ENCODE measurements around the gene CTXN1. TPM values are rescaled to one million over a fixed set of nuclear protein-coding genes. Genes with fewer than 3 reads are reported as not detected.

CTXN1 gene
- polyA plus RNA-seq (2013, experiment 1 of 4) = 86.5 TPM
- polyA plus RNA-seq (2013, experiment 2 of 4) = 78.2 TPM
- 110 TPM for polyA plus RNA-seq (2013, experiment 3 of 4)
- 117 TPM for polyA plus RNA-seq (2013, experiment 4 of 4)

- Histone ChIP-seq H3K4me3 (ENCODE audit: insufficient read depth, low read depth, low read length) (peak within 1 kb of the TSS; percentile 69), H3K27me3 (ENCODE audit: control insufficient read depth, insufficient read depth, low read length, poor library complexity, severe bottlenecking) (no peaks in the 10 kb centered on the region), H3K4me1 (ENCODE audit: control insufficient read depth, insufficient read depth, low read length) (peaks cover 6% of the 10 kb centered on the region), H3K27ac (ENCODE audit: insufficient read depth, low read depth, low read length, poor library complexity, severe bottlenecking) (peak within 1 kb of the TSS; percentile 72), H3K36me3 (ENCODE audit: control insufficient read depth, insufficient read depth, low read length) (peaks cover 13% of the 10 kb centered on the region), H3K9me3 (ENCODE audit: control insufficient read depth, low read length) (no peaks in the 10 kb centered on the region)
- 9 to 12% methylated on average over 65 of the region's 65 CpGs for WGBS, 2 experiments
These were observed at the start of gene CTXN1 for GRCh38 chr19:7926021-7926726. CTXN1 (minus strand) TSS chr19:7926135; CDS start chr19:7925538, 597 bp downstream.

DNA sequence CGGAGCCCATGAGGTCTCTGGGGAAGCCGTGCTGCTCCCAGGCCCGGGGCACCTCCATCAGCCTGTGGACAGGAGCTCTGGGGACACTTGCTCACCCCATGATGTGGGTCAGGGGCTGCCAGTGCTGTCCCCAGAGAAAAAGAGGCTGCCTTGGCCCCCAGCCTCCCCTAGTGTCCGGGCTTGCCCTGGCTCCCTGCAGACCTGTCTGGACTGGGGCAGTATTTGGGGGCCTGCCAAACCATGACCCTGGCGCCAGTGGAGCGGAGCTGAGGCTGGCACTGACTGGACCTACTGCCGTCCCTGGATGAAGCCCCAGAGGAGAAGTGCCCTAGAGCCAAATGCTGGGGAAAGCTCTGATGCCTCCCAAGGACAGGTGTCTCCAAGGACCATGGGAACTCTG is 49.1 kb upstream of the CTXN1 start:
- 96 to 97% methylated on average over 7 of the region's 7 CpGs for WGBS, 2 experiments
- no peak overlapping the region for H3K27ac ChIP-seq (ENCODE audit: insufficient read depth, low read depth, low read length, poor library complexity, severe bottlenecking)
- H3K4me1 ChIP-seq (ENCODE audit: control insufficient read depth, insufficient read depth, low read length) = no peaks in the 10 kb centered on the region
- H3K9me3 ChIP-seq (ENCODE audit: control insufficient read depth, low read length) = no peaks in the 10 kb centered on the region
- no peak overlapping the region for H3K4me3 ChIP-seq (ENCODE audit: insufficient read depth, low read depth, low read length)
- peaks cover 62% of the 10 kb centered on the region for H3K36me3 ChIP-seq (ENCODE audit: control insufficient read depth, insufficient read depth, low read length)
- no peaks in the 10 kb centered on the region for H3K27me3 ChIP-seq (ENCODE audit: control insufficient read depth, insufficient read depth, low read length, poor library complexity, severe bottlenecking)

DNA sequence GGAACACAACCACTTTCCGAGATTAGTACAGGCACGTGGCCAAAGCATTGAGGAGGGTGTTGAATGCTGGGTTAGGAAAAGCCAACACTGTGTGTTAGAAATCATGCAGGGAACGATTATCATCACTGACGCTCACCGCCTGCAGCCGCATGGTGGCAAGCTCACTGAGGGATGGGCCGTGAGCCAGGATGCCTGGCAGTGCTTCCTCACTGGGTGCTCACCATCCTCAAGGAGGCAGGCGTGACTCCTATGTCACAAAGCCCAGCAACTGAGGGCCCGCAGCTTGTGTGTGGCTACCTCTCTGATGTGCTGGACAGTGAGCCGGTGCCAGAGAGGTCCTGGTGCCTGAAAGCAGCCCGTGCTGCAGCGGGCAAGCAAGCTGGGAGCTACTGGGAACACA is 47.9 kb upstream of the CTXN1 start:
- no peaks in the 10 kb centered on the region for H3K27me3 ChIP-seq (ENCODE audit: control insufficient read depth, insufficient read depth, low read length, poor library complexity, severe bottlenecking)
- H3K4me3 ChIP-seq (ENCODE audit: insufficient read depth, low read depth, low read length) = no peak overlapping the region
- H3K9me3 ChIP-seq (ENCODE audit: control insufficient read depth, low read length) = no peaks in the 10 kb centered on the region
- H3K27ac ChIP-seq (ENCODE audit: insufficient read depth, low read depth, low read length, poor library complexity, severe bottlenecking) = no peak overlapping the region
- 98% methylated on average over 12 of the region's 12 CpGs for WGBS, 2 experiments
- H3K36me3 ChIP-seq (ENCODE audit: control insufficient read depth, insufficient read depth, low read length) = peaks cover 56% of the 10 kb centered on the region
- H3K4me1 ChIP-seq (ENCODE audit: control insufficient read depth, insufficient read depth, low read length) = no peaks in the 10 kb centered on the region

DNA sequence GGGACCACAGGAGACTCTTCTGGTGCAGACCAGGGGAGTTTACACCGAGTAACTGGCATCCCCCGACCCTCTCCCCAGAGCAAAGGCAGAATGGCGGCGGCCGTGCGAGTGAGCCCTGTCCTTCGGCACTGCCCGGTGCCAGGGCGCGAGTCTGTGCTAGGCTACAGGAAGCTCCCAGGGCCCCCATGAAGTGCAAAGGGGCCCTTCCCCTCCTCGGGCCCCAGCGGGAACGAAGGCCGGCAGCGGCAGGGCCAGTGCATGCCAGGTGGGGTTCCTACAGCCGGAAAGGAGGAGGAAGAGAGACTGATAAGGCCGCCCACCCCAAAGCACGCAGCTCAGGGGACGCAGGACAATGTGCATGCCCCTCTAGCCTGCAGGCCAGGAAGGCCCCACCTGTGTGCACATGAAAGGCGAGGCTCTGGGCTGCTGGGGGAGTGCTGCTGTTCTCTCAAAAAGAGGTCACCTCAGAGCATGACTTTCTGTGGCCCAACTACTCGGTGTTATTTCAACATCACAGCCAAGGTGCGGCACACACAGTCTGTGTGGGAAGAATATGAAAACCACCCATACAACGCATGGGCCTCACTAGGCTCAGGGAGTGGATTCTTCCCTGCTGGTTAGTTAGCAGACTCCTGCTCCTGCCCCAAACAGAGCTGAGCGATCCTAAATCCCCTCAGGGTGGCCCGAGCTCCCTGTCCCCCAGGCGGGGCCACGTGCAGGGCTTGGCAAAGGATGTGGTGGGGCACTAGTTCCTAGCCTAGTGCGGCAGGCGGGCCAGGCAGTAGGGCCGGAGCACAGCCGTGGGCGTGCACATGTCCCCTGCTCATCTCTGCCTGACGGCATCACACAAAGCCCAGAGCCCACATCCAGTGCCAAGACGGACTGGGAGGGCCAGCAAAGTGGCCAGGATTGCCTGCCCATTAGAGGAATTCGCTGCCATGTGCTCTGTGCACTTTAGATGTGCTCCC is 45.9 kb upstream of the CTXN1 start:
- Histone ChIP-seq H3K27me3 (ENCODE audit: control insufficient read depth, insufficient read depth, low read length, poor library complexity, severe bottlenecking) (no peaks in the 10 kb centered on the region), H3K36me3 (ENCODE audit: control insufficient read depth, insufficient read depth, low read length) (peaks cover 60% of the 10 kb centered on the region), H3K27ac (ENCODE audit: insufficient read depth, low read depth, low read length, poor library complexity, severe bottlenecking) (no peak overlapping the region), H3K4me1 (ENCODE audit: control insufficient read depth, insufficient read depth, low read length) (no peaks in the 10 kb centered on the region), H3K9me3 (ENCODE audit: control insufficient read depth, low read length) (no peaks in the 10 kb centered on the region), H3K4me3 (ENCODE audit: insufficient read depth, low read depth, low read length) (no peak overlapping the region)
- 94 to 95% methylated on average over 35 of the region's 35 CpGs for WGBS, 2 experiments

DNA sequence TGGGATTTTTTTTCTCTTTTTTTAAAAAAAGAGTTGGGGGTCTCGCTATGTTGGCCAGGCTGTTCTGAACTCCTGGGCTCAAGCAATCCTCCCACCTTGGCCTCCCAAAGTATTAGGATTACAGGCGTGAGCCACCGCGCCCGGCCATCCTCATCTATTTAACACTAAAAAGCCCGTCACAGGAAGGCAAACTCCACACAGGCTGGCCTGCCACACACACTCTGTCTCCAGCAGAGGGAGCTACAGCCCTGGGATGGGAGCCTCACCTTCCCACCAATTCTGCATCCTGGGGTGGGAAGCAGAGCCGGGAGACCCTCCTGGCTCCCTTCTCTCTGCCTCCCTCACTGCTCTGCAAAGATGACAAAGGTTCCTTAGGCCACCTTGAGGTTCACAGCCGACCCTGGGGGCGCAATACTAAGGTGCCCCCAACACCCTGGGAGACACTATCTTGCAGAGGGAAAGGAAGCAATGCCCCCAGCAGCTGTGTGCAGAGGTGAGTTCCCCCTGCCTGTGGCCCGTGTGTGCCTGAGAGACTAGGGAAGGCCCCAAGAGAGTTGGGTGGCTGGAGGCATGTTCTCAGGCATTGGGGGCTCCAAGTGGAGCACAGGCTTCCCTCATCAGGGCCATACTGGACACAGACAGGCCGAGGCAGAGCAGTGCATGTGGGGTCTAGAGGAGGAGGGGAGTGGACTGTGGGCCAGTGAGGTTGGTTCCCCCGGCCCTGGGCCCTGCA is 44.9 kb upstream of the CTXN1 start:
- H3K9me3 ChIP-seq (ENCODE audit: control insufficient read depth, low read length) = no peaks in the 10 kb centered on the region
- H3K27ac ChIP-seq (ENCODE audit: insufficient read depth, low read depth, low read length, poor library complexity, severe bottlenecking) = no peak overlapping the region
- H3K36me3 ChIP-seq (ENCODE audit: control insufficient read depth, insufficient read depth, low read length) = peaks cover 68% of the 10 kb centered on the region
- no peak overlapping the region for H3K4me3 ChIP-seq (ENCODE audit: insufficient read depth, low read depth, low read length)
- 79 to 82% methylated on average over 12 of the region's 12 CpGs for WGBS, 2 experiments
- no peaks in the 10 kb centered on the region for H3K4me1 ChIP-seq (ENCODE audit: control insufficient read depth, insufficient read depth, low read length)
- H3K27me3 ChIP-seq (ENCODE audit: control insufficient read depth, insufficient read depth, low read length, poor library complexity, severe bottlenecking) = no peaks in the 10 kb centered on the region

GRCh38 chr19:7969555-7969939 is 43.6 kb upstream of the CTXN1 start:
- WGBS, 2 experiments = 36 to 44% methylated on average over 11 of the region's 11 CpGs

GRCh38 chr19:7968796-7969554 is 43.0 kb upstream of the CTXN1 start:
- Histone ChIP-seq H3K9me3 (ENCODE audit: control insufficient read depth, low read length) (no peaks in the 10 kb centered on the region), H3K27ac (ENCODE audit: insufficient read depth, low read depth, low read length, poor library complexity, severe bottlenecking) (no peak overlapping the region), H3K27me3 (ENCODE audit: control insufficient read depth, insufficient read depth, low read length, poor library complexity, severe bottlenecking) (no peaks in the 10 kb centered on the region), H3K4me3 (ENCODE audit: insufficient read depth, low read depth, low read length) (no peak overlapping the region), H3K36me3 (ENCODE audit: control insufficient read depth, insufficient read depth, low read length) (peaks cover 63% of the 10 kb centered on the region), H3K4me1 (ENCODE audit: control insufficient read depth, insufficient read depth, low read length) (no peaks in the 10 kb centered on the region)
- 91% methylated on average over 20 of the region's 20 CpGs for WGBS, 2 experiments

More at GRCh38 chr19:7969555-7969939, 43.6 kb upstream of the CTXN1 start:
- no peaks in the 10 kb centered on the region for H3K4me1 ChIP-seq (ENCODE audit: control insufficient read depth, insufficient read depth, low read length)
- H3K9me3 ChIP-seq (ENCODE audit: control insufficient read depth, low read length) = no peaks in the 10 kb centered on the region
- no peak overlapping the region for H3K4me3 ChIP-seq (ENCODE audit: insufficient read depth, low read depth, low read length)
- H3K27me3 ChIP-seq (ENCODE audit: control insufficient read depth, insufficient read depth, low read length, poor library complexity, severe bottlenecking) = no peaks in the 10 kb centered on the region
- peaks cover 65% of the 10 kb centered on the region for H3K36me3 ChIP-seq (ENCODE audit: control insufficient read depth, insufficient read depth, low read length)
- H3K27ac ChIP-seq (ENCODE audit: insufficient read depth, low read depth, low read length, poor library complexity, severe bottlenecking) = no peak overlapping the region

GRCh38 chr19:7968008-7968795 is 42.3 kb upstream of the CTXN1 start:
- no peak overlapping the region for H3K4me3 ChIP-seq (ENCODE audit: insufficient read depth, low read depth, low read length)
- no peaks in the 10 kb centered on the region for H3K4me1 ChIP-seq (ENCODE audit: control insufficient read depth, insufficient read depth, low read length)
- peaks cover 63% of the 10 kb centered on the region for H3K36me3 ChIP-seq (ENCODE audit: control insufficient read depth, insufficient read depth, low read length)
- 94 to 95% methylated on average over 15 of the region's 15 CpGs for WGBS, 2 experiments
- no peak overlapping the region for H3K27ac ChIP-seq (ENCODE audit: insufficient read depth, low read depth, low read length, poor library complexity, severe bottlenecking)
- H3K9me3 ChIP-seq (ENCODE audit: control insufficient read depth, low read length) = no peaks in the 10 kb centered on the region
- no peaks in the 10 kb centered on the region for H3K27me3 ChIP-seq (ENCODE audit: control insufficient read depth, insufficient read depth, low read length, poor library complexity, severe bottlenecking)

All from ectodermal cell (in vitro differentiated cells).